HG03139 (cell line): ENCODE measurements around the gene UVSSA.
"Not testable (repeated sequence)": the region's sequence is repeated elsewhere in the genome, so short reads cannot be mapped to it uniquely, and the experiment has no call there.

Experiments
- ATAC-seq: cut with Tn5 transposase; IDR thresholded peaks from one replicate; pipeline ENCODE4 v1.9.1; 2021; ENCODE audit not compliant: unreplicated experiment

Gene UVSSA

DNA sequence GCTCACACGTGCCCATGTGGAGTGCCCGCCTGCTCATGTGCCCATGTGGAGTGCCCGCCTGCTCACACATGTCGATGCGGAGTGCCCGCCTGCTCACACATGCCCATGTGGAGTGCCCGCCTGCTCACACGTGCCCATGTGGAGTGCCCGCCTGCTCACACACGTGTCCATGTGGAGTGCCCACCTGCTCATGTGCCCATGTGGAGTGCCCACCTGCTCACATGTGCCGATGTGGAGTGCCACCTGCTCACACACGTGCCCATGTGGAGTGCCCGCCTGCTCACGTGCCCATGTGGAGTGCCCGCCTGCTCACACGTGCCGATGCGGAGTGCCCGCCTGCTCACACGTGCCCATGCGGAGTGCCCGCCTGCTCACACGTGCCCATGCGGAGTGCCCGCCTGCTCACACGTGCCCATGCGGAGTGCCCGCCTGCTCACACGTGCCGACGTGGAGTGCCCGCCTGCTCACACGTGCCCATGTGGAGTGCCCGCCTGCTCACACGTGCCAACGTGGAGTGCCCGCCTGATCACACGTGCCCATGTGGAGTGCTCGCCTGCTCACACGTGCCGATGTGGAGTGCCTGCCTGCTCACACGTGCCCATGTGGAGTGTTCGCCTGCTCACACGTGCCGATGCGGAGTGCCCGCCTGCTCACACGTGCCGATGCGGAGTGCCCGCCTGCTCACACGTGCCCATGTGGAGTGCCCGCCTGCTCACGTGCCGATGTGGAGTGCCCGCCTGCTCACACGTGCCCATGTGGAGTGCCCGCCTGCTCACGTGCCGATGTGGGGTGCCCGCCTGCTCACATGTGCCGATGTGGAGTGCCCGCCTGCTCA lies 47.8 kb downstream of the UVSSA start:
- ATAC-seq, result not testable (repeated sequence)

- ATAC-seq, result not testable (repeated sequence)
Measured at GRCh38 chr4:1395389-1395820, 48.4 kb downstream of the UVSSA start.

DNA sequence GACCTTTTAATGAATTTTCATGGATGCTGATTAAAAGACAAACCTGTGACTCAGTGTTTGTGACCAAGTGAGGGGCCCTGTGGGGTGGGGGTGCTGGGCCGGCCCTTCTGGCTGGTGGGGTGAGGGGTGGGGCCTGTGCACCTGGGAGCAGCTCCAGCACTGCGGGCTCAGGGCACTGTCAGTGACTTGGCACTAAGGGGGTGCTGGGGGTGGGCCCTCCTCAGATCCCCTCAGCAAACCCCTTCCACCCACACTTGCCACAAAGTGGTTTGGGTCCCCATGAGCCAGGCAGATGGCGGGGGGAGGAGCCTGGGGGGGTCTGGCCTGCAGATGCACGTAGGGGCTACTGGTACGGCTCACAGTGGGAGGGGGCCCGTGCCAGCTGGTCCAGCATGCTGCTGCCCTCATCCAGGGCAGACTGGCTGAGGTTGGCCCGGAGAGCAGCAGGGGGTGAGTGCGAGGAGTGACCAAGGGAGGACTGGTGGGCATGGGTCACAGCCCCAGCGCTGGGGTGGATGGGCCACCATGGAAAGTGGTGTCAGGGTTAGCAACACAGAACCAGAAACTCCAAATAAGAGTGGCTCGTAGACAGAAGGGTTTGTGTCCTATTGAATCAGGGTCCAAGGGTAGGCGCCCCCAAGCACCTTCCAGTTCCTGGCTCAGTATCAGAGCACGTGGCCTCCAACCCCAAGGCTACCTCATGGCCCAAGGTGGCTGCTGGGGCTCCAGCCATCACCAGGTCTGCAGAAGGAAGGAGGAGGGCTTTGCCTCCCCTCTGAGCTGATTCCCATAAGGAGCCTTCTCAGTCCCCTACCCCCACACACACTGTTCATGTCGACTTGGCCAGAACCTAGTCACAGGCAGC lies 49.2 kb downstream of the UVSSA start:
- no peak for ATAC-seq

- no peak for ATAC-seq
Measured at GRCh38 chr4:1396806-1397455, 49.9 kb downstream of the UVSSA start.

DNA sequence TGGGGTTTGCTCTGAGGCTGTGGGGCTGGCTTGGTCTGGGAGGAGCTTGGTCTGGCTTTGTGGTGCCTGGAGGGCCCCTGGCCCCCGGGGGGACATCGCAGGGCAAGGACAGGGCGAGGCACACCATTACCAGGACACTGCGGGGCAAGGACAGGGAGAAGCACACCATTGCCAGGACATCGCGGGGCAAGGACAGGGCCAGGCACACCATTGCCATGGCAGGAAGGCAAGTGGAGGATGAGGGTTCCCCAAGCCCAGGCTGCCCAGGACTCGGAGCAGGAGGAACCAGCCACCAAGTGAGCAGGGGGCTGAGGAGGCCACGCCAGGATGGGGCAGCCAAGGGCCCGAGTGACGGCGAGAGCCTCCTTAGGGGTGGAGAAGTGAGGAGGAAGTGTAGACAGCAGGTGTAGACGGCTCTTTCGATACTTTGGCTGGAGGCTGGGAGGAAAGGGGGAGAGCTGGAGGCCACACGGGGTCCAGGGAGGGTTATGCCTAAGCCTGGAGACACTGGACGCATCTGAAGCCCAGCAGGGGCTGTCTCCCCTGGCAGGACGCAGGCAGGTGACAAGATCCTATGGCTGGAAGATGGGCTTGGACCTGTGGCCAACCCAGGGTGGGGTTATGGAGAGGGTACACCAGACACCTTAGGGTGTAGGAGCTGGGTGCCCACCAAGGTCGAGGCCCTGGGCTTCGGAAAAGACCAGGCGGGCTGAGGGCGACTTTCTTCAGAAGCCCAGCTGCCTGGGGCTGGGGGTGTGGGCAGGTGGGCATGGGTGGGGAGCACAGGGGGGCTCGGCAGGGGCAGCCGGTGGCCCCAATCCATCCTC lies 51.9 kb downstream of the UVSSA start:
- ATAC-seq, result no peak

DNA sequence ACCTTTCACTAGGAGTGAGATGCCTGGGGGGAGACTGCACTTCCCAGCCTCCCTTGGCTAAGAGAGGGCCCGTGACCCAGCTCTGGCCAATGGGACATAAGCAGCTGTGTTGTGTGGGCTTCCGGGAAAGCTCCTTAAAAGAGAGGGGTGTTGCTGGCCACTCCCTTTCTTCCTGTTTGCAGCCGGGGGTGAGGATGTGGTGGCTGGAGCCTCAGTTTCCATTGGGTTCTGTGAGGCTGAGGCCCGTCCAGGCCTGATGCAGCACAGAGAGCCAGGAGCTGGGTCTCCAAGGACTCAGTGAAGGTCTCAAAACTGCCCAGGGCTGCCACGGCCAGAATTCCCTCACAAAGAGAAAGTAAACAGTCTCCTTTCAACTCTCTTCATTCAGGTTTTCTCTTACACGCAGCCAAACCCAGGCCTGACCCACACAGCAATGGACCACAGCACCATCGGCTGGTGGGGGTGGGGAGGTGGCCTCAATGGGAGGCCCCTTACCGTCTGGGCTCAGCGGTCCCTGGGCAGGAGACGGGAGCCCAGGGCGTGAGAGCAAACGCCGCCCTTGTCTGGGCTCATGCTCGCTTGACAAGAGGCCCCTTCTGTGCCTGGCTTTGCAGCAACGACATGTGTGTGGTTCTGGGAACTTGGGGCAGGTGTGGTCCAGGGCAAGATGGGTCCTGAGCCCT lies 52.6 kb downstream of the UVSSA start:
- no peak for ATAC-seq

DNA sequence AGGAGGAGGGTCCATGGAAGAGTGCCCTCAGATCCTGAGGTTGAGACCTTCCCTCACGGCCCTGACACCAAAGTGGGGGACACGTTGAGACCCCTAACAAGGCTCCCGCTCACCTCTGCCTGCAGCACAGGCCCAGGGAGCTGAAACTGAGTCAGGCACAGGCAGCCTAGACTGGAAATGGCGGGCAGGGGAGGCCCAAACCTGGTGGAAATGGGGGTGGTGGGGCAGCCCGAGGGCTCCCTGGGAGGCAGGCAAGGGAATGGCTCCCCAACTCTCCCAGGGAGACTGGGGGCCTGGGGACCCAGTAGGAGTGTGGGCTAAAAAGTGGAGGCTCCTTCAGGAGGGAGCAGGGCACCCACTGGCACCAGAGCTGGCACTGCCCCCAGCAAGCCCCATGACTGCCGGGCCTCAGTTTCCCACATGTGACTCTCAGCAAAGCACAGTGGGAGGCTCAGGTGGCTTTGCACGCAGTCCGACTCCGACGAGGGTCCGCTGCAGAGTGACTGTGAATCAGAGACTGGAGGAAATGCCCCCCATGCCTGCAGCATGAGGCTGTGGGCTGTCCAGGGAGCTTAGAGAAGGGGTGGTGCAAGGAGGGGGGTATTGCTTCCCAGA lies 53.3 kb downstream of the UVSSA start:
- ATAC-seq, result no peak

- no peak for ATAC-seq
Measured at GRCh38 chr4:1400831-1401408, 53.9 kb downstream of the UVSSA start.

- ATAC-seq, result no peak
Measured at GRCh38 chr4:1401409-1402020, 54.5 kb downstream of the UVSSA start.

- no peak for ATAC-seq
Measured at GRCh38 chr4:1402021-1402515, 55.1 kb downstream of the UVSSA start.

GRCh38 chr4:1402516-1403091 lies 55.6 kb downstream of the UVSSA start:
- ATAC-seq, result no peak

- ATAC-seq, result no peak
Measured at GRCh38 chr4:1403177-1403583, 56.2 kb downstream of the UVSSA start.

- ATAC-seq, result no peak
Measured at GRCh38 chr4:1403591-1404572, 56.9 kb downstream of the UVSSA start.

GRCh38 chr4:1404573-1405253 lies 57.7 kb downstream of the UVSSA start:
- ATAC-seq, result no peak

DNA sequence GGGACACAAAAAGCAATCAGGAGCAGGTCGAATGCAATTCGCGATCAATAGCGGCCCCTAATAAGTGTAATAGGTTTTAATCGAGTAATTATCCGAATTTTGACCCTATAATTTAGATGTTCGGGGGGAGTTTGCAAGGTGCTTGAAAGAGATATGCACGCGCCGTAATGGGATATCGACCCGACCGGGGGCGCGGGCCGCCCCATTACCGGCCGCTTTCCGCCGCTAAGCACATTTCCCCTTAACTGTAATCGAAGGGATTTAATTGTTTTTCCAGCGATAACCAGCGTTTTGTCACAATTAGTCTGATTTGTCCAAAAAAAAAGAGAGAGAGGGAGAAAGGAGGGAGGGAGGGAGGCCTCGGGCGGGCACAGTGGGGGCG lies 58.2 kb downstream of the UVSSA start:
- no peak for ATAC-seq

DNA sequence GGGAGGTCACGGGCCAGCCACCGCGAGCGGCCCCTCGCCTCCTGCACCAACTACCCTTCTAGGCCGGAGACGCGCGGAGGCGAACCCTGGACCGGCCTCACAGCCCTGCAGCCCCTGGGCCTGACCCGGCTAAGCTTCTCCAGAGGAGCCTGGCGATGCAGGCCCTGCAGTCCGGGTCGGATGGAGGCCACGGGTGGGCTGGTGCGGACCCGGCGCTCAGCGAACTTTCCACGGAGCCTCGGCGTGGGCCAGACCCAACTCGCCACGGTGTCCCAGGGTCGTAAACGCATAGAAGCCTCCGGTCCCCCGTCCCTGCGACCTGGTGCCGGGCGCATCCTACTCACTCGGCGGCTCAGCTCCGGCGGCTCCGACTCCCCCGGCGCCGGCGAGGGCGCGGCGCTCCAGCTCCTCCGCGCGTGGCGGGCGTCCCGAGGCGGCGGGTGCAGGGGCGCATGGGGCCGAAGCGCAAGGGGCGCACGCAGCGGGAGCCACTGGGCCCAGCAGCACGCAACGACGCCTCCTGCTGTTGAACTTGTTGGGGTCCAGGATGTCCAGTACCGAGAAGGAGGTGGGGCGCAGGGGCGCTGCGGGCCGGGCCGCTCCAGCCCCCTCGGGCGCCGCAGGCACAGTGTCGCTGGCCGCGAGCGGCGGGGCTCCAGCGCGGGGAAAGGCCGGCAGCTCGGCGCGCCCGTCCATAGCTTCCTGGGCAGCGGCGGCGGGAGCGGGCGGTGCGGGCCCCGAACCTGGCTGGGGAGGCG lies 58.8 kb downstream of the UVSSA start:
- ATAC-seq, result no peak
